Chondrocyte (in vitro differentiated cells): ENCODE data around the gene TMEM184C. TPM values are rescaled to one million over a fixed set of nuclear protein-coding genes. Genes with fewer than 3 reads are reported as not detected.

Experiments
- DNase-seq: peaks from one replicate; pipeline ENCODE4 v3.0.0; 2021; ENCODE audit warnings: mixed read lengths, low spot score
- H3K27ac Mint-ChIP-seq: one replicate; pipeline ENCODE4 v1.8.0; 2021; ENCODE audit warnings: mild to moderate bottlenecking, moderate library complexity, mixed read lengths; ENCODE audit not compliant: unreplicated experiment
- H3K27me3 Mint-ChIP-seq: 2 replicates; pipeline ENCODE4 v1.8.0; 2021; ENCODE audit warnings: low read depth, mixed read lengths
- H3K36me3 Mint-ChIP-seq: 2 replicates; pipeline ENCODE4 v1.8.0; 2021; ENCODE audit warnings: low read depth, mixed read lengths
- H3K4me1 Mint-ChIP-seq: 2 replicates; pipeline ENCODE4 v1.8.0; 2021; ENCODE audit warnings: low read depth, mild to moderate bottlenecking, mixed read lengths
- H3K4me3 Mint-ChIP-seq: one replicate; pipeline ENCODE4 v1.8.0; 2021; ENCODE audit warnings: mild to moderate bottlenecking, moderate library complexity, mixed read lengths; ENCODE audit not compliant: unreplicated experiment
- H3K9me3 Mint-ChIP-seq: 2 replicates; pipeline ENCODE4 v1.8.0; 2021; ENCODE audit warnings: low read depth, mixed read lengths
- CTCF ChIP-seq: fragments of 200-600 bp; sonication (generic); IDR thresholded peaks from 2 replicates; pipeline ENCODE4 v1.5.0; 2021; ENCODE audit warnings: antibody characterized with exemption, mild to moderate bottlenecking, moderate library complexity
- total RNA-seq: library from RNA; stranded (reverse); gene quantifications from 3 replicates; pipeline ENCODE4 v1.2.1, GENCODE V29; 2021

The TMEM184C gene
- total RNA-seq, 1 donor from 2014 or later = 35.3 TPM

GRCh38 chr4:147635348-147635747 is 18.2 kb downstream of the TMEM184C start:
- Mint-ChIP-seq H3K27ac (no peak overlapping the region), H3K27me3 (no peaks in the 10 kb centered on the region), H3K4me3 (no peak overlapping the region), H3K36me3 (peaks cover 32% of the 10 kb centered on the region), H3K9me3 (peaks cover 8% of the 10 kb centered on the region), H3K4me1 (peaks cover 23% of the 10 kb centered on the region)
- no peak for DNase-seq
- no peak for TF ChIP-seq CTCF

- Mint-ChIP-seq H3K27ac (no peak overlapping the region), H3K9me3 (peaks cover 8% of the 10 kb centered on the region), H3K27me3 (no peaks in the 10 kb centered on the region), H3K4me3 (no peak overlapping the region), H3K36me3 (peaks cover 38% of the 10 kb centered on the region), H3K4me1 (peaks cover 16% of the 10 kb centered on the region)
- TF ChIP-seq CTCF = no peak
- no peak for DNase-seq
Observed at GRCh38 chr4:147638365-147638764, 21.2 kb downstream of the TMEM184C start.

GRCh38 chr4:147638942-147639341 is 21.7 kb downstream of the TMEM184C start:
- no peak for DNase-seq
- H3K27ac Mint-ChIP-seq = no peak overlapping the region
- TF ChIP-seq CTCF = no peak

GRCh38 chr4:147639388-147639787 is 22.2 kb downstream of the TMEM184C start:
- peaks cover 31% of the 10 kb centered on the region for H3K36me3 Mint-ChIP-seq
- no peak for DNase-seq
- H3K4me1 Mint-ChIP-seq = peaks cover 16% of the 10 kb centered on the region
- TF ChIP-seq CTCF = no peak
- no peak overlapping the region for H3K4me3 Mint-ChIP-seq
- no peaks in the 10 kb centered on the region for H3K27me3 Mint-ChIP-seq
- H3K27ac Mint-ChIP-seq = no peak overlapping the region
- H3K9me3 Mint-ChIP-seq = peaks cover 8% of the 10 kb centered on the region

More at GRCh38 chr4:147638942-147639341, 21.7 kb downstream of the TMEM184C start:
- Mint-ChIP-seq H3K4me1 (peaks cover 16% of the 10 kb centered on the region), H3K27me3 (no peaks in the 10 kb centered on the region), H3K4me3 (no peak overlapping the region), H3K9me3 (peaks cover 8% of the 10 kb centered on the region), H3K36me3 (peaks cover 34% of the 10 kb centered on the region)

GRCh38 chr4:147640331-147640730 is 23.1 kb downstream of the TMEM184C start:
- Mint-ChIP-seq H3K36me3 (peaks cover 26% of the 10 kb centered on the region), H3K4me1 (peaks cover 16% of the 10 kb centered on the region), H3K4me3 (no peak overlapping the region), H3K27ac (no peak overlapping the region), H3K27me3 (no peaks in the 10 kb centered on the region), H3K9me3 (peaks cover 8% of the 10 kb centered on the region)
- DNase-seq = no peak
- no peak for TF ChIP-seq CTCF
